AG09309 (cell line): Measurements from ENCODE around the gene SMCHD1.

Experiments used
- DNase-seq: peaks from one replicate; pipeline ENCODE4 v3.0.0-alpha.2; 2010; ENCODE audit warnings: low read depth
- H3K4me3 ChIP-seq: 2 replicates; pipeline ENCODE4 v1.5.1; 2011; ENCODE audit warnings: mild to moderate bottlenecking, low read depth, low read length, moderate library complexity; ENCODE audit not compliant: control insufficient read depth
- TF ChIP-seq, protein P1 (sequence below): IDR thresholded peaks from 2 replicates; pipeline ENCODE4 v1.5.1; 2011; ENCODE audit warnings: mild to moderate bottlenecking, low read depth, low read length, inconsistent platforms; ENCODE audit not compliant: insufficient read depth, control insufficient read depth; ENCODE audit errors: missing control alignments

Gene SMCHD1

DNA sequence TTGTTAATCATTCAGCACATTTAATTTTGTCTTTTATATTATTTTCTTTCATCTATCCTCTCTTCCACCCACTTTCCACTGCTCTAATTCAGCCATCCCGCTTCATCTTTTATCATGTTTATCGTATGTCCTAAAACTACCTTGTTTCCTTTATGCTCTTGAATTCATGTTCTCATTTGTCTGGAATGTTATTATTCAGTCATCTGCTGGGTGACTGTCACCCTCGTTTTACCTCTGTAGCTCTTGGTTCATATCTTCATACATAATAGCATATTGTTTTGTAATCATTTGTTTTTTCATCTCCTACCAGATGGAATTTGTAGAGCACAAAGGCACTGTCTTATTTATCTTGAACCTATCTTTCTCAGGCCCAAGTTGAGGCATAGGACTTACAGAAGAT, 37.0 kb downstream of the SMCHD1 start:
- no peak overlapping the region for H3K4me3 ChIP-seq
- DNase-seq = no peak
- TF ChIP-seq, protein P1, sequence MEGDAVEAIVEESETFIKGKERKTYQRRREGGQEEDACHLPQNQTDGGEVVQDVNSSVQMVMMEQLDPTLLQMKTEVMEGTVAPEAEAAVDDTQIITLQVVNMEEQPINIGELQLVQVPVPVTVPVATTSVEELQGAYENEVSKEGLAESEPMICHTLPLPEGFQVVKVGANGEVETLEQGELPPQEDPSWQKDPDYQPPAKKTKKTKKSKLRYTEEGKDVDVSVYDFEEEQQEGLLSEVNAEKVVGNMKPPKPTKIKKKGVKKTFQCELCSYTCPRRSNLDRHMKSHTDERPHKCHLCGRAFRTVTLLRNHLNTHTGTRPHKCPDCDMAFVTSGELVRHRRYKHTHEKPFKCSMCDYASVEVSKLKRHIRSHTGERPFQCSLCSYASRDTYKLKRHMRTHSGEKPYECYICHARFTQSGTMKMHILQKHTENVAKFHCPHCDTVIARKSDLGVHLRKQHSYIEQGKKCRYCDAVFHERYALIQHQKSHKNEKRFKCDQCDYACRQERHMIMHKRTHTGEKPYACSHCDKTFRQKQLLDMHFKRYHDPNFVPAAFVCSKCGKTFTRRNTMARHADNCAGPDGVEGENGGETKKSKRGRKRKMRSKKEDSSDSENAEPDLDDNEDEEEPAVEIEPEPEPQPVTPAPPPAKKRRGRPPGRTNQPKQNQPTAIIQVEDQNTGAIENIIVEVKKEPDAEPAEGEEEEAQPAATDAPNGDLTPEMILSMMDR = no peak

DNA sequence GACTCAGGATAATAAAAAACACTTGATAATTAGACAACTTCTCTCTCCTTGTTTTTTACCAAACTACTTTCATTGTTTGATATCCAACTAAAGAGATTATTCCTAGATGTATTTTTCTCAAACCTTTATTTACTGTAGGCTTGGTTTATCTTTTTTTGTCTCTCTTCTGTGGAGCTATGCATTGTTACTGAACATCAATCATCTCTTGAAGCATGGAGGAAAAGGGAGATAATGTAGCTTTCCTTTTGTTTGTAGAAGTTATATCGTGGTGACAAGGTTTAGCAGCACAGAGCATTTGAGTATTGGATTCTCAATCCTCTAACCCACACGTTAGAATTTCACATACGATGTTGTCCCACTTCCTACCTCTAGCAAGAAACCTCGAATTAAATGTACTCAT, 41.7 kb downstream of the SMCHD1 start:
- no peak for DNase-seq
- H3K4me3 ChIP-seq = no peak overlapping the region
- TF ChIP-seq, protein P1 = no peak

DNA sequence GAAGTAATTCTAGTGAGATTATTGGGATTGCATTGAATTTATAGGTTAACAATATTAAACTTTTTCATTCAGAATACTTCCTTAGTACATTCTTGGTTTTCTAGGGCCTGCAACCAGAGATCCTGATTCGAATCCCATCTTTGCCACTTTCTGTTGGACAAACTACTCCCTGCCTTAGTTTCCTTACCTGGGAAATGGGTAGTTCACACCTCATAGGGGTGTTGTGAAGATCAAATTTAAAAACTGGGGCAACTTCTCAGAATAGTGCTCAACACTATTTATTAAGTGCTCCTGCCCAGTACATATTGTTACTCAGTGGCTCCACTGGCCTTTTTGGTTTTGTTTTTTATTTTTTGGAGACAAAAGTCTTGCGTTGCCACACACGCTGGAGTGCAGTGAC, 43.5 kb downstream of the SMCHD1 start:
- TF ChIP-seq, protein P1 = no peak
- DNase-seq = no peak
- no peak overlapping the region for H3K4me3 ChIP-seq

DNA sequence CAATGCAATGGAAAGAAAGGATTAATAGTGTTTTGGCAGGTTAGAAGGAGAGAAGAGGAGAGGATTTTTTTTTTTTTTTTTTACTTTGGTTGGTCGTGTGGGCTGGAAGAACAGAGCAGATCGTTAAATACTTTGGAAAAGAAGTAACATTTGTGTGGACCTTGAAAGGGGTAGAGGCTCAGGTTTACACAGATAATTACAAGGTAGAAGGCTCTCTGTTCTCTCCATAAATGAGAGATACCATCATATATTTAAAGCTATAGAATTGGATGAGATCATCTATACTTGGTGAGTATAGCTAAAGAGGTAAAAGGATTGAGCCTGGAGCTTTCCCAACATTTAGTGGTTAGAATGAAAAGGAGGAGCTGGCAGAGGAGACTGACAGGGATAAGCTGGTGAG, 49.0 kb downstream of the SMCHD1 start:
- no peak overlapping the region for H3K4me3 ChIP-seq
- TF ChIP-seq, protein P1 = no peak
- DNase-seq = no peak

DNA sequence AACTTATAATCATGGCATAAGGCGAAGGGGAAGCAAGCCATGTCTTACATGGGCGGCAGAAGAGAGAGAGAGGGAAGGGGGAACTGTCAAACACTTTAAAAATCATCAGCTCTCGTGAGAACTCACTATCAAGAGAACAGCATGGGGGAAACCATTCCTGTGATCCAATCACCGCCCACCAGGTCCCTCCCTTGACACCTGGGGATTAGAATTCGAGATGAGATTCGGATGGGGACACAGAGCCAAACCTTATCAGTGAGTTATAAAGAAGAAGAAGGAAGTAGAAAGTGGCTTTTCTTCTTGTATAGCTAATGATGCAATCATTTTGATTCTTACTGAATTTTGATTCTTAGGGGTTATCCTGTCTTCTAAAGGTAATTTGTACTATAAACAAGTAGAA, 51.4 kb downstream of the SMCHD1 start:
- H3K4me3 ChIP-seq = no peak overlapping the region
- TF ChIP-seq, protein P1 = no peak
- no peak for DNase-seq

DNA sequence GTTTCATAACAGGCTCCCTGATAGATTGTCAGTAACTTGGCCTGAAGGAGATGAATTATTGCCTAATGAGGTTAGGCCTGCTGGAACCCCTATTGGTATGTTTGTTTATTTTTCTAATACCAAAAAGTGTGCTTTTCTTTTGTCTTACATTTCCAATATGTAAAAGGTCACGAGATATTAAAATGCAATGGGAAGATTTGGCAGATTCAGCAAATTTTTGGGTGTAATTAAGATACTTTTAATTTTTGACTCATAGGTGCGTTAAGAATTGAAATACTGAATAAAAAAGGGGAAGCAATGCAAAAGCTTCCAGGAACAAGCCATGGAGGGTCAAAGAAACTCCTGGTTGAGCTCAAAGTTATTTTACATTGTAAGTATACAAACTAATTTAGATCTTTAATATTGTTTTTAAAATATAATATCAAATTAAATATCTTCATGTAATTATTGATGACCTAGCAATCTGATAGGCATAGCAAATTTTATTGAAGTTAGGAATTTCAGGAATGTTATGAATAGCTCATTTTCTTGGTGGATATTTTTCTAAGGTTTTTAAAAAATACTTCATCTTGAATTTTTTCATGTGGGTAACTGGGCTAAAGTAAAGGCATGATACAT, 52.1 kb downstream of the SMCHD1 start:
- H3K4me3 ChIP-seq = no peak overlapping the region
- TF ChIP-seq, protein P1 = no peak
- DNase-seq = no peak

DNA sequence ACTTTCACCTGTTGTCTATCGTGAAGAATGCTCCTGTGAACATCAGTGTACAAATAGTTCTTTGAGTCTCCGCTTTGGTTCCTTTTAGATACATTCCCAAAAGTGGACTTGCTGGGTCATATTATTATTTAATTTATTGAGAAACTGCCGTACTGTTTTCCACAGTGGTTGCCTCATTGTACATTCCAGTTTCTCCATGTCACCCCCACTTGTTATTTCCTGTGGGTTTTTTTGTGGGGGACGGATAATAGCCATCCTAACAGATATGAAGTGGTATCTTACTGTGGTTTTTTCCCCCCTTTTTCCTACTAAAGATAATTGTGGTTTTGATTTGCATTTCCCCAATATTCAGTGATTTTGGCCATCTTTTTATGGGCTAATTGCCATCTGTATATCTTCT, 53.8 kb downstream of the SMCHD1 start:
- H3K4me3 ChIP-seq = no peak overlapping the region
- no peak for DNase-seq
- TF ChIP-seq, protein P1 = no peak
